Stimulated activated CD4-positive, alpha-beta T cell treated with anti-CD3 and anti-CD28 coated beads, Interleukin-12 subunit alpha, Interleukin-12 subunit beta, amount 100 ng/mL, for 4 hours (primary cell): ENCODE measurements around the gene TRANK1.
"Not testable (repeated sequence)": the region's sequence is repeated elsewhere in the genome, so short reads cannot be mapped to it uniquely, and the experiment has no call there.

Experiments
- DNase-seq: peaks from one replicate; pipeline ENCODE4 v3.0.0-alpha.2; 2020

Gene TRANK1

GRCh38 chr3:36956155-36956554 lies 11.3 kb upstream of the TRANK1 start:
- DNase-seq: no peak

- DNase-seq: no peak
Measured at GRCh38 chr3:36954452-36955134, 9.7 kb upstream of the TRANK1 start.

- DNase-seq: not testable (repeated sequence)
Measured at GRCh38 chr3:36947814-36948213, 3.0 kb upstream of the TRANK1 start.

- DNase-seq: no peak
Measured at GRCh38 chr3:36945333-36945980, 603 bp upstream of the TRANK1 start.

- peak; percentile 31 for DNase-seq
Measured at GRCh38 chr3:36944012-36944640, 728 bp downstream of the TRANK1 start.

GRCh38 chr3:36943601-36944000 lies 1.3 kb downstream of the TRANK1 start:
- no peak for DNase-seq

GRCh38 chr3:36942638-36943248 lies 2.1 kb downstream of the TRANK1 start:
- DNase-seq: no peak

GRCh38 chr3:36941658-36942057 lies 3.2 kb downstream of the TRANK1 start:
- DNase-seq: no peak

GRCh38 chr3:36941162-36941561 lies 3.7 kb downstream of the TRANK1 start:
- no peak for DNase-seq

GRCh38 chr3:36937492-36937891 lies 7.4 kb downstream of the TRANK1 start:
- no peak for DNase-seq

- no peak for DNase-seq
Measured at GRCh38 chr3:36933540-36934296, 11.1 kb downstream of the TRANK1 start.

- not testable (repeated sequence) for DNase-seq
Measured at GRCh38 chr3:36931424-36931823, 13.4 kb downstream of the TRANK1 start.

GRCh38 chr3:36928220-36928619 lies 16.6 kb downstream of the TRANK1 start:
- no peak for DNase-seq

GRCh38 chr3:36926292-36926897 lies 18.5 kb downstream of the TRANK1 start:
- DNase-seq: no peak

- DNase-seq: no peak
Measured at GRCh38 chr3:36924744-36925521, 19.9 kb downstream of the TRANK1 start.

- DNase-seq: no peak
Measured at GRCh38 chr3:36923981-36924743, 20.7 kb downstream of the TRANK1 start.

GRCh38 chr3:36923523-36923943 lies 21.3 kb downstream of the TRANK1 start:
- no peak for DNase-seq

GRCh38 chr3:36920884-36921567 lies 23.8 kb downstream of the TRANK1 start:
- DNase-seq: no peak

GRCh38 chr3:36919439-36920160 lies 25.3 kb downstream of the TRANK1 start:
- no peak for DNase-seq

- no peak for DNase-seq
Measured at GRCh38 chr3:36918050-36918449, 26.8 kb downstream of the TRANK1 start.
